ENCODE results near the gene RSPH10B2.
"Not testable (repeated sequence)": the region's sequence is repeated elsewhere in the genome, so short reads cannot be mapped to it uniquely, and the experiment has no call there.

RSPH10B2 gene

DNA sequence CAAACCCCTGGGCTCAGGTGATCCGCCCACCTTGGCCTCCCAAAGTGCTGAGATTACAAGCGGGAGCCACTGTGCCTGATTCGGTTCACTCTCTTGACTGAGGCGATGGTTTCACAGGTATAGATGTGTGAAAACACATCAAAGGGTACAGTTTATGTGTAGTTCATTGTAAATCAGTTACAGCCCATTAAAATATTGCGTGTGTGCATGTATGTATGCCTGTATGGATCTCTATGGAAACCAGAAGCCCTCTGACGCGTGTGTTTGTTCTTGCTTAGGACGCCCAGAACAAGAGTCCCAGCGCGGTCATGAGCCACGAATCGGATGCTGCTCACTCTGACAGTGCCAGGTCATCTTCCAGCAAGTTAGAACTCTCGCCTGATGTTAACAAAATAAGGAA is 35.5 kb downstream of the RSPH10B2 start:
- not testable (repeated sequence) for DNase-seq (ENCODE audit: low spot score)

DNA sequence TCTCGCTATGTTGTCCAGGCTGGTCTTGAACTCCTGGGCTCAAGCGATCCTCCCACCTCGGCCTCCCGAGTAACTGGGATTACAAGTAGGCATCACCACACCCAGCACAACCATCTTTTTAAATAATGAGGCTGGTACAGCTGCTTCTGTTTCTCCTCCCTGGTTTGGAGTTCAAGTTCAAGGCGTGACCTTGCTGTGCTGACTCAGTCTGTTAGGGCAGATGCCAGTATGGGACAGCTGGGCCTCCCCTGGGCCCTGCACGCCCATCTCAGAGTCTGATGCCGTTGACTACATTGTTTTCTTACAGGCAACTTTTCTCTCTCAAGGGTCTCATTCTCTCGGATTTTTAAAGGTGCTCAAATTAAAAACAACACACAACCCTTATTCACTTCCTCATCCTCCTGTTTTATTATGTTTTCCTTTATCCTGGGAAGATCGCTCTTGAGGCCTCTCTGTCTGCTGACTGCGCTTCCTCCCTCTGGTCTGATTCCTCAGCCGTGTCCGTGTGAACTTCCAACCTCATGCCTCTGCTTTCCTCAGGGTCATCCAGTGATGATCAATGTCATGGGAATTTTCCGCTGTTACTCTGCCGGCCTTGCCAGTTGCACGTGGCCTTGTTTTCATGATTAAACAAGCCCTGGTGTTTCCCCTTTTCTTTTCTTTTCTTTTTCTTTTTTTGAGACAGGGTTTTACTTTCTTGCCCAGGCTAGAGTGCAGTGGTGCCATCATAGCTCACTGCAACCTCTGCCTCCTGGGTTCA is 38.4 kb downstream of the RSPH10B2 start:
- DNase-seq (ENCODE audit: low spot score), result peak; percentile 36

DNA sequence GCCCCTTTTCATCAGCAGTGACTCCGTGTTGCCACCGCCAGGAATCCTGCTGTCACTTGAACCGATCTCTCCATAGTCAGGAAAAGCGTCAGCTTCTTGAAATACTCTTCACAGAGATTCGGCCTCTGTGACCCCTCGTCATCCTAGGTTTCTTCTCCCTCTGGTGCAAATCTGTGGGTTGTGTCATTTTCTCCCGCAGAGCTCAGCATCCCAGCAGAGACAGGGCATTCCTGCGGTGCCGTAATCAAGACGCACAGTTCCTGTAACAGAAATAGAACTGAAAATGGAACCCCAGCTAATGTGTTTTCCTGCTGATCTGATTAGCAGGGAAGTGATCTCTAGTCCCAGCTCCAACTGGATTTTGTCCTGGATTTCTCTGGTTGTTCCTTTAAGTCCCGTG is 40.4 kb downstream of the RSPH10B2 start:
- not testable (repeated sequence) for DNase-seq (ENCODE audit: low spot score)

DNA sequence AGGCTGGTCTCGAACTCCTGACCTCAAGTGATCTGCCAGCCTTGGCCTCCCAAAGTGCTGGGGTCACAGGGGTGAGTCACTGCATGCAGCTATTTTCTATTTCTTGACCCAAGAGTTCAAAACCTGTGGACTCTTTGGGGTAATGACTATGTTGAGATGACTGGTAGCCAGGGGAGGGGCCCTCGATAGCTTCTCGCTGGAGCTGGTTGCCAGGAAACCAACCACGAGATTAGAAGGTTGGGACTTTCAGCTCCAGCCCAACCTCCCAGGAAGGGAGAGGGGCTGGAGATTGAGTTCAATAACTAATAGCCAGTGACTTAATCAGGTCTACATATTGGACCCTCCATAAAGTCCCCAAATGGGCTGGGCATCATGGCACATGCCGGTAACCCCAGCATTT is 43.3 kb downstream of the RSPH10B2 start:
- not testable (repeated sequence) for DNase-seq (ENCODE audit: low spot score)

- DNase-seq (ENCODE audit: low spot score), result not testable (repeated sequence)
Measured at GRCh38 chr7:6798047-6798446, 44.1 kb downstream of the RSPH10B2 start.

DNA sequence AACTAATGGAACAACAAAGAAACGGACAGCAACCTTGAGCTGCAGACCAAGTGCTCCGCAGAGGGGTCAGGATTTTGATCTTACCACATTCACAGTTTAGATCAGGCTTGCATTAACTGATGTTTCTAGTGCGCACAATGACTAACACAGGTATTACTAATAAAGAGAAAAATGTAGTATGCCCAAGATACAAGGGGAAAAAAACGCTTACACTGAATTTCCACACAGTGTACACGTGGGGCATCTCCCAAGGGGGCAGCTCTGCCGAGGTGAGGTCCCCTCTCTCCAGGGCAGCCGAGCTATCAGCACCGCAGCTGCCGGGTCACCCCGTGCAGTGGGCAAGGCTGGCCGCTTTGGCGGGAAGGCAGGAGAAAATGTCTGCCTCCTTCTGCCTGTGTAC is 46.0 kb downstream of the RSPH10B2 start:
- not testable (repeated sequence) for DNase-seq (ENCODE audit: low spot score)

DNA sequence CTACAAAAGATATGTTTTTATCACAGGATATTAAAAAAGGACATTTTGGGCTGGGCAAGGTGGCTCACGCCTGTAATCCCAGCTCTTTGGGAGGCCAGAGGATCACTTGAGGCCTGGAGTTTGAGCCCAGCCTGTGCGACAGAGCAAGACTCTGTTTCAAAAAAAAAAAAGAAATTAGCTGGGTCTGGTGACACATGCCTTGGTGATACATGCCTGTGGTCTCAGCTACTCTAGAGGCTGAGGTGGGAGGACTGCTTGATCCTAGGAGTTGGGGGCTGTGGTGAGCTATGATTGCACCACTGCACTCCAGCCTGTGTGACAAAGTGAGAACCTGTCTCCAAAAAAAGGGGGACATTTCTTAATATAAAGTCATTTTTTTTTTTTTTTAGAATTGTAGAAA is 46.4 kb downstream of the RSPH10B2 start:
- not testable (repeated sequence) for DNase-seq (ENCODE audit: low spot score)

DNA sequence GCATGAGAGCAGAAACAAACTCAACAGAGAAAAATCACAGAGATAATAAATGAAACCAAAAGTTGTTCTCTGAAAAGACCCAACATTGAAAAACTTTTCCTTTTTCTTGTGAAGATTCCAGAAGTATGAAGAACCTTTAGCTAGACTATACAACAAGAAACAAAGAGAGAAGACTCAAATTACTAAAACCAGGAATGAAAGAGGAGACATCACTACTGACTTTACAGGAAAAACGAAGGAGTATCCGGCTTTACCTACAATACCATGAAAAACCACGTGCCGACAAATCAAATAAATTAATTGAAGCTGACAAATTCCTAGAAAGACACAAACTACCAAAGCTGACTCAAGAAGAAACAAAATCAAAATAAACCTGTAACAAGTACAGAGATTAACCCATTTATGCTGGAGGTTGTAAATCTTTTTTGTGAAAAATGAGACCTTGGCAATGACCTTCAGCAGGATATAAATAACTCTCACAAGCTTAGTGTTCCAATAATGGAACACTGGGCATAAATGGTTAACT is 53.6 kb downstream of the RSPH10B2 start:
- DNase-seq (ENCODE audit: low spot score), result not testable (repeated sequence)

- not testable (repeated sequence) for DNase-seq (ENCODE audit: low spot score)
Measured at GRCh38 chr7:6807959-6808358, 54.1 kb downstream of the RSPH10B2 start.

DNA sequence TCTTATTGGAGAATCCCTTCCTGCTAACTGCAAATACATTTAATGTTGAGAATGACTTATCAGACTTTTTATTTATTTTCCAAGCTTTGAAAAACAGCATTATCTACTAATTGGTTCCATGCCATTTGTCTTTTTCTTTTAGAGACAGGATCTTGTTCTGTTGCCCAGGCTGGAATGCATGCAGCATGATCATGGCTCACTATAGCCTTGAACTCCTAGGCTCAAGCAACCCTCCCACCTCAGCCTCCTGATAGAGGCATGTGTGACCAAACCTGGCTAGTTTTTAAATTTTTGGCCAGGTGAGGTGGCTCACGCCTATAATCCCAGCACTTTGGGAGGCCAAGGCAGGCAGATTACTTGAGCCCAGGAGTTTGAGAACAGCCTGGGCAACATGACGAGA is 59.1 kb downstream of the RSPH10B2 start:
- DNase-seq (ENCODE audit: low spot score), result not testable (repeated sequence)

GRCh38 chr7:6815470-6815869 is 61.6 kb downstream of the RSPH10B2 start:
- not testable (repeated sequence) for DNase-seq (ENCODE audit: low spot score)

DNA sequence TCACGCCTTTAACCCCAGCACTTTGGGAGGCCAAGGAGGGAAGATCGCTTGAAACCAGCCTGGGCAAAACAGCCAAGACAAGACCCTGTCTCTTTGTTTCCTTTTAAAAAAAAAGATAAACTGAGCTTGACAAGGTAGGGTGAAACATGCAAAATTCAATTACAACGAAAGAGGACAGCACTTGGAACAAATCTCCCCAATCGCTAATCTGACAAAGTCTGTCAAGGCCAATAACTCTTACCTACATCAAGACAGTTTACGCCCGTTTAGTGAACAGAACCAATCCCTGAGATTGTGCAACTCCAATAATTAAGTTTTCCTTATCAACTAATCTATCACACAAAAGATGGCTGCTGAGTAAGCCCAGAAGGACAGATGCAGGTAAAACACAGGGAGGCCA is 67.7 kb downstream of the RSPH10B2 start:
- not testable (repeated sequence) for DNase-seq (ENCODE audit: low spot score)

GRCh38 chr7:6825236-6826125 is 71.6 kb downstream of the RSPH10B2 start:
- not testable (repeated sequence) for DNase-seq (ENCODE audit: low spot score)

DNA sequence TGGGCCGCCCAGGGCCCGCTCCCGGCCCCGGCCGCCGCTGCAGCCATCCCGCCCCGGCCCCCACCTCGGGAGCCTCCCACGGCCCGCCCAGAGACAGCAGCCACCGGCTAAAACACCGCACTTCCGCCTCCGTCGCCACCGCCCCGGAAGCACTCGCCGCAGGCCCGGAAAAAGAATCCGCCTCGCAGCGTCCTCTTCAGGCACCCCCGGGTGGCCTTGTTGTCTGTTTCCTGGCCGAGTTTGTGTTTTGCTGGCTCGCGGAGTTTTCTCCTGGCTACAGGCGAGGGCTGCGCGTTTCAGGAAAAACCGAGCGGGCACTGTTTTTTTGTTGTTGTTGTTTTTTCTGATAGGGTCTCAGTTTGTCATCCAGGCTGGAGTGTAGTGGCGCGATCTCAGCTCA is 72.2 kb downstream of the RSPH10B2 start, which contains the start of gene CCZ1B:
TSS of gene CCZ1B (minus strand) at position 125 of the 400 bp plus-strand sequence. CDS start at position 47, 78 bp downstream.
- DNase-seq (ENCODE audit: low spot score), result peak; percentile 61

GRCh38 chr7:6827180-6827579 is 73.3 kb downstream of the RSPH10B2 start:
- not testable (repeated sequence) for DNase-seq (ENCODE audit: low spot score)

GRCh38 chr7:6829616-6830015 is 75.7 kb downstream of the RSPH10B2 start:
- not testable (repeated sequence) for DNase-seq (ENCODE audit: low spot score)

GRCh38 chr7:6830026-6830425 is 76.1 kb downstream of the RSPH10B2 start:
- DNase-seq (ENCODE audit: low spot score), result not testable (repeated sequence)

GRCh38 chr7:6831018-6831725 is 77.3 kb downstream of the RSPH10B2 start:
- no peak for DNase-seq (ENCODE audit: low spot score)

GRCh38 chr7:6833636-6834035 is 79.7 kb downstream of the RSPH10B2 start:
- peak; percentile 4 for DNase-seq (ENCODE audit: low spot score)

- DNase-seq (ENCODE audit: low spot score), result not testable (repeated sequence)
Measured at GRCh38 chr7:6835521-6835920, 81.6 kb downstream of the RSPH10B2 start.

DNA sequence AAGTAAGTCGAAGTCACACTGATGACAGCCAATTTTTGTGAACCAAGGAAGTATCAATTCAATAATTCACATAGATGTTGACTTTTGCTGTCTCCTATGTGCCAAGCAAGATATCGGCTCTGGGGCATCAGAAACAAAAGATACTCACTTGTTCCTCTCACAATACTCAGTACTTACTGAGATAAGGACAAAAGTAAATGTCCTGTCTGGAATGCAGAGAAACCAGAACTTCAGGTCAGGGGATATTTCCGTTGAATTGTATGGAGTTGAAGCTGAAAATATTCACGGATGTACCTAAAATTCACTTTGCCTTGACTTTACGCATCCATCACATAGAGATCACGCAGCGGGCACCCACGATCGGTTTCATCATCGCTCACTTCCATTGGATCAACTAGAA is 83.2 kb downstream of the RSPH10B2 start:
- DNase-seq (ENCODE audit: low spot score), result not testable (repeated sequence)
